CD4-positive, alpha-beta T cell treated with Interferon gamma for 1 hour (primary cell): ENCODE measurements around the gene RLN1.
"Not testable (repeated sequence)": the region's sequence is repeated elsewhere in the genome, so short reads cannot be mapped to it uniquely, and the experiment has no call there.

Experiments
- DNase-seq: peaks from one replicate; pipeline ENCODE4 v3.0.0-alpha.2; 2020

RLN1 gene, protein sequence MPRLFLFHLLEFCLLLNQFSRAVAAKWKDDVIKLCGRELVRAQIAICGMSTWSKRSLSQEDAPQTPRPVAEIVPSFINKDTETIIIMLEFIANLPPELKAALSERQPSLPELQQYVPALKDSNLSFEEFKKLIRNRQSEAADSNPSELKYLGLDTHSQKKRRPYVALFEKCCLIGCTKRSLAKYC

DNA sequence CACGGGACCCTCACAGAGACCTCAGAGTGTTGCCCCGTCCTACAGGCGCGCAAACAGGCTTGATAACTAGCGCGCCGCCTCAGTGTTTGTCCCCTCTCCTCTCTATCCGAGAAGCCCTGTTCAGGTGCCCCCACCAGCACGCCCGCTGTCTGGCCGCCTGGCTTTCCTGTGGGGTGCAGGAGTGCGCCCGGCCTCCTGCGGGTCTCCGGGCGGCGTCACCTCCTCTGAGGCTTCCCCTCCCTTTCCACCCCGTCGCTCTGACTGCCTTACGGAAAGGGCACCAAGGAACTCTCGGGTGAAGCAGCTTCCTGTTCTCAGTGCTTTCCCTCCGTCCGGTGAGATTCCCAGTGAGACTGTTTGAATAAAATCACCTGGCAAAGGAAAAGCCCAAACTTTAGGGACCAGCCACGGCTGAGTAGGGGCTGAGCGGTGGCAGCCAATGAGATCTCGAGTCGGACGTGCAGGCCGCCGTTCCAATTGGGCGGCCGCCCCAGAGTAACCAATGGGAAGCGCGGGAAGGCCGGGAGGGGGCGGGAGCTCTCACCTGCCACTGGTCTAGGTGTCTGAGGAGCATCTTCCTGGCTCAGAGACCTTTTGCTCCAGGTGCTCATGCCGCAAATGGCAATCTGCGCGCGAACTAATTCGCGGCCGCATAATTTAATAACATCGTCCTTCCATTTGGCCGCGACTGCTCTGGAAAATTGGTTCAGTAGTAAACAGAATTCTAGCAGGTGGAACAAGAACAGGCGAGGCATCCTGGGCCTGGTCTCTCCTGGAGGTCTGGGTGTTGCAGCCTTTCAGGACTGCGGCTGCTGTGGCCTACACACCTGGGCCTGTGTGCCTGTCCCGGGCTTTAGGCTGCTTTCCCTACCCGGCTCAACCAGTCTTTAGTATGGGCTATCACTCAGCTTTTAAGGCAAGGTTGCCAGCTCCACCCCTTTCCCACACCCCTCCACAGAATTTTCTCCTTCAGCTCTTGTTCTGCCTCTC lies at the start of gene RLN1:
Gene RLN1, minus strand, starts transcription at position 885 of the 990 bp plus-strand sequence. Its CDS starts 130 bp downstream, at position 755.
- not testable (repeated sequence) for DNase-seq

DNA sequence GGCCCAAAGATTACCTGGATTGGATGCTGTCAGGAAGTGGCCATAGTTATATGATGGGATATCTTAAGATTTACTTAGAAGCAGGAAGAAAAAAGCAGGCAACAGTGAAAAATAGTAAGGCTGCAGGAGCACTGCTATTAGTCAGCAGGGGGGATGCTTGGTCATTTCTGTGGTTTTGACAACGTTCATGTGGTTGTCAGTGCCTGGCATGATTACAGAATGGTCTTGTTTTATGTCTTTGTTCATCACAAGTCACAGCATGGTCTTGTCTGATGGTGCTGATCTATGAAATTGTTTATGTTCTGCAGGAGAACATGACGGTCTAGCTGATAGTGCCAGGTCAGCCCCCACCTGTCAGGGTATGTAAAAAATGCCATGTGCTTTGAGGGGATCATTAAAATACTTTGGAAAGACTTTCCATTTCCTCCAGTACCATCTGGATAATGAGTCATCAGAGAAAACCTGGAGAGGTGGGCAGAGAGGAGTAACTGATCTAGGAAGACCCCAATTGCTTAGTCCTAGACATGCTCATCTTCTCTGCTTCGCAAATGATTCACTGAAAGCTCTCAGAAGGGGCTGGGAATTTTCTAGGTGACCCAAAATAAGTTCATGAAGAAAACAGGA lies 49.5 kb upstream of the RLN1 start:
- no peak for DNase-seq

DNA sequence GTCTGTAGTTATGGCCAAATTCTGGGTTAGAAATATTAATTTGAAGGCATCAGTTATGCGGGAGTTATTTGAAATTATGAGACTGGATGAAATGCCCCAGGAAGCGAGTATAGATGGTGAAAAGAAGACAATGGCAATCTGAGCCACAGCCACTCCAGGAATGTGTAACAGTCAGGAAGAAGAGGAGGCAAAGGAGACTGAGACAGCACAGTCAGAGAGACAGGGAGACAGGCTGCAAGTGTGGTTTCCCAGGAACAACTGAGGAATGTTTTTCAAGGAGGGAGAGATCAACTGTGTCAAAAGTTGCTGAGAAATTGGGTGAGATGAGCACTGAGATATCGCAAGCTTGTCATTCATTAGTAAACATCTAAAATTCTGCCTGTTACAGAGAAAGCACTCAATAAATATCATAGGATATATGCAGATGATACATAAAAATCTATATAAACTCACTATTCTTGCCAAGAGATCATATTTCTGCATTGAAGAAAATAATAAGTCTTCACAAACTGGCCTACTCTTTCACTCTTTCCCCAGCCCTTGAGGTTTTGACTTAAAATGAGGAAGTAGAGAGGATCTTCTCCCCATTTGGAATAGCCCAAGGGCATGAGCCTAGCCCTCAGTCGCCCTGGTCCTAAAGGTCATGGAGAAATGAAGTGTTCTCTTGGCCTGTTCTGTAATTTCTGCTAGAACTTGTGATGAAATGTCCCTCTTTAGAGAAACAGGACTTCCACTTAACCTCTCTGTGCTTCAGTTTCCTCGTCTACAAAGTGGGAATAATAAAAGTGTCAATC lies 48.5 kb upstream of the RLN1 start:
- DNase-seq = no peak

DNA sequence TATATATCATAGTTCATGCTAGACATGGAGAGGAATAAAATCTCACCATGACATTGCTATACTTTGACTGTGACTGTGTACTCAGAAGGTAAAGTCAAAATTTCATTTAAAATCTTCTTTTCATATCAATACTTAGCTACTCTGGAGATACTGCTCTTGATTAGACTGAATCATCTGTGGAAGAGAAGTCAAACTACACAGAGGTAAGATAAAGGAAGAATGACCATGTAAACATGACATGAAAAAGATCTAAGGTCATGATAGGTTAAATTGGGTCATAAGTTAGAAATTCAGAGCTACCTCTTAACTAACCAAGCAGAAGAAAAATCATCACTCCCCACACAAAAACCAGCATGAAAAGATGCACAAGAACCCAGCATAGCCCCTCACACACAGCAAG lies 44.8 kb upstream of the RLN1 start:
- DNase-seq = no peak

DNA sequence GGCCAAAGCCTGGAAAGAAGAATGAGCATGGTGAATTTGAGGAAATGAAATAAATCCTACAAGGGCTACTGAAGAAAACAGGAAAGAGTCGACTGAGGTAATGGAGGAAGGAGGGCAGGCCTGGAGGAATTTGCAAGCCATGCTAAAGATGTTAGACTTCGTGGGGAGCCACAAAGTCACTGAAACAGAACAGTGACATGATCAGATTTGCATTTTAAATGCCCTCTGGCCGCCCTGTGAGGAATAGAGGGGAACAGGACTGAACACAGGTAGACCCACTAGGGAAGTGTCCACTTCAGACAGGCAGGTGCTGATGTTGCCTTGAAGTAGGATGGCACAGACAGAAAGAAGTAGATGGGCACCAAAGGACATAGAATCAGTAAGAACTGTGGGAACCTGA lies 42.8 kb upstream of the RLN1 start:
- DNase-seq = no peak

DNA sequence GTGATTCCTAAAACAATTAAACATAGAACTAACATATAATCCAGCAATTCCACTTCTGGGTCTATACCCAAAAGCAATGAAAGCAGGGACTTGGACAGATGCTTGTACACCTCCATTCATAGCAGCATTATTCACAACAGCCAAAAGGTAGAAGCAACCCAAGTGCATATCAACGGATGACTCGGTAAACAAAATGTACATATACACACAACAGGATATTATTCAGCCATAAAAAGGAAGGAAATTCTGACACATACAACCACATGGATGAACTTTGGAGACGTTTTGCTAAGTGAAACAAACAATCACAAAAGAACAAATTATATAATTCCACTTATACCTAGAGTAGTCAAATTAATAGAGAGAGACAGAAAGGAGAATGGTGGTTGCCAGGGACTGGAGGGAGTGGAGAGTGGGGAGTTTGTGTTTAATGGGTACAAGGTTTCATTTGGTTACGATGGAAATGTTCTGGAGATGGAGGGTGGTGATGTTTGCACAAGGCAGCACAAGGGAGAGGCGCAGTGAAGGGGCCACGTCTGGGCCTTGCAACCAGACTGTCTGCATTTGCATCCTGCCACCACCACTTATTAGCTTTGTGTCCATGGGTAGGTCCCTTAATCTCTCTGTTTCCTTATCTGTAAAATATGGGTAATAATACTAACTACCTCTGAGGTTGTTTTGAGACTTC lies 36.3 kb upstream of the RLN1 start:
- no peak for DNase-seq

DNA sequence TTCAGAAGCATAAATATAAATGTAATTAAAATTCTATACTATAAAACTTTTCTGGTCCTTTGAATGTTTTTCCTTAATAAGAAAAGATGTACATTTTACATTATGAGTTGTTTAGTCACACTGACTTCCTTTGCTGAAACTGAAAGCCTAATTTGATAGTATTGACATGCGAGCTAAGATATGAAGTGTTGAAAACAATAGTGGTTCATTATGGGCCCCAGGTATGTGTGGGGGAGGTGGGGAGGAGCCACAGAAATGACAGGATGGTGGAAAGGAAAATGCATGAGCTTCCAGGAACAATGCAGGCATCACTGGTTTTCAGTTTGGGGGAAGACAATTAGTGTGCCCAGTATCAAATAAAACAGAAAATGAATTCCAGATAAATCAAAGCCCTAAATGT lies 35.4 kb upstream of the RLN1 start:
- DNase-seq = no peak

DNA sequence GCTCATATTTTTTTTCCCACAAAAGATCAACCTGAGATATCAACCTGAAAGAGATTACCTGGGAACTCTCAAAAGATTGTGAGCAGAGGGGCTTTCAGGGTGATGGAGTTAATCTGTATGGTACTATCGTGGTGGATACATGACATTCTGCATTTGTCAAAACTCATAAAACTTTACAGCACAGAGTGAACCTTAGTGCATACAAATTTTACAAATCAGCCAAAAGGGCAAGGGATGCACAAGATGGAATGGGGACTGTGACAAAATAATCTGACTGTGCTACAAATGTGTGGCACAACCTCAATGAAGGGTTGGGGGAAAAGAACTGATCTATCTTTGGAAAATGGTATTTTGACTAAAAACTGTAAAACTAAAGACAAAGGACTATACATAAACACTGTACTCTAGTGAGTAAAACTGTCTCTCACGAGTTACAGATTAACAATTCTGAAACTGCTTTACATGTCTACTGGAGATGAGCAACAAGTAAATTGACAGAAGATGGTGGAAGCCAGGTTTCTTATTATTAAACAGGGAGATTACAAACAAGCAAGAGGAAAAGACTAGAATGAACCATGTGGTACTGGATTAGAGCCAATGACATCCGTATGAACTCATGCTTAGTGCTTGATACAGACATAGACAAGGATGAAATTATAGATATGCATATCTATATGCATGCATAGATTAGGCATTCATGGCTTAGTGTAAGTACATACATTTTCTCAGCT lies 24.8 kb upstream of the RLN1 start:
- no peak for DNase-seq

DNA sequence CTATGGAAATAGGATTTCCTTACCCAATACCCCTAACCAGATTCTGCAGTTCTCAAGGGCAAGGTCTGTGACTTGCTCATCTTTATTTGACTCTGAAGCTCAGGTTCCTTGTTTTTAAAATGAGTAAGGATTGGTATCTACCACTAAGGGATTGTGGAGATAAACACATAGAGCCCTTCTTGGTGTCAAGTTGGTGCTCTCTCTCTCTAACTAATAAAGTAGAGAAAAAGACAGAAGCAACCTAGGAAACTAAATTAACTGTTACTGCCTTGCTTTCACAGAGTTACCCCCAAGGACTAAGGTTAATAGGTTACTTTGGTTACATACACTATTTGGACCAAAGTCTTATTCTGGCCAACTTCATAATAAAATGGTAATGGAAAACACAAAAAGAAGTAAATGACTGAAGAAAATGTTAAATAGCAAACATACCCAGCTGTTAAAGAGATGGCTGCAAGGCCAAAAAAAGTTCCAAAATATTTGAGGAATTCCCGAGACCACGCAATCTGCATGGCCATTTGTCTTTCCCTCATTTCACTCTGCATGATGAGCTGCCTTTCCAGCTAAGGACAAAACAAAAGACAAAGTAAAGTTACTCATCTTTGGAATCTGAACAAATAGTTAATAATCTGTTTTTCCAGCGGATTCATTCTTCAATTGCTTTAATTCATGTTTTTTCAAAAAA lies 21.8 kb upstream of the RLN1 start:
- DNase-seq = no peak

DNA sequence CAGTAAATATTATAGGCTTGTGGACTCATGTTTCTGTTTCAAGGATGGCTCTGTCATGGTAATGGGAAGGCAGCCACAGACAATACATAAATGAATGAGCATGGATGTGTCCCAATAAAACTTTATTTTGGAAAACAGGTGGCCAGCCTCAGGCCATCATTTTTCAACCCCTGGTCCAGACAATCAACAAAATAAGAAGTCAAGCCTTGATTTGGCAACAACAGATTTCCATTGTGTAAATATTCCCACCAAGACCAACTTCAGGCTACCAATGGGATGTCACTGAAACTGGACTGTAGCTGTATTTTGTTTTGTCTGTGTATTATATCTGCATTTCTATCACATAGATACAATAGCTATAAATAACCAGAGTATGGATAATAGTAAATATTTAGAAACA lies 20.7 kb upstream of the RLN1 start:
- no peak for DNase-seq

DNA sequence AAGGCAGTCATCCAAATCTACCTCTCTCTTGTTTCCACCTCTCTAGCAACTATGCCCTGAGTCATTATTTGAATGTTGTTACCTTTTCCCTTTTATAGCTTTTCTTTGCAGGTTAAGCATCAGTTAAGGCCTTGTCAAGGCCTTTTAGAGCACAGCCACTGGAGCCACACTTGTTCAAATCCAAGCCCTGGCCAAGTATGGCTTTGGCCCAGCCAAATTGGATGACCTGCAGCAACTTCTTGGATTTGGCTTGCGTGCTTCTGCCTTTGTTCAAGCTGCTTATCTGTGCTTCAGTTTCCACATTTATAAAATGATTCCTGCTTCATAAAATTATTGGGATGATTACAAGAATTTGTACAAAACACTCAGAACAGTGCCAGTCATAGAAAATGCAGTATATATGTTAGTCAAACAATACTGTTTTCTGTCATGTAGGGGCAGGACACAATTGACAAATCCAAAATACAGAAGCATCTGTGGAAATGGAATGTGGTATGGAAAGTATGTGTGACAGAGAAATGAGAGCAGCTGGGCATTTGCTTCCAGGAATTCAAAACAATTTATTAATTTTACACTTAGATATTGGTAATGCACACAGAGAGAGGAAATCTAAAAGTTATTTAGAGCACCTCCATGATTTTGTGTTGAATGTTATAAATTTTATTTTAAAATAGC lies 17.9 kb upstream of the RLN1 start:
- no peak for DNase-seq

DNA sequence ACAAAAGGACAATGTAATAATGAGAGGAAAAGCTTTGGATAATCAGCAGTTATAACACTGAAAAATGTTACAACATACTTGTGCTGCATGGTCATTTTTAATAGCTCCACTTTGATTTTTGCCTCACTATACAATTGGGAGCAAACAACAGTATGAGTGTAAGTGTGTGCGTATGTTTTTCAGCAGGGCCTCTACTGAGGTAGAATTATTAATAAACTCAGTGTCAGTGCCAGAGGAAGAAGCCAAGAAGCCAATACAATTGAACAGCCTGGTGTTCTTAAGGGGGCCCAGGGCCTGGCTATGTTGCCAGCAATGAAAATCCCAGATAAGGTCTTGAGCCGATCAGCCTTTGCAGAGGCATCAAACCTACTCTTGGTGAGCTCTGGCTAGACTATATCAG lies 16.1 kb upstream of the RLN1 start:
- no peak for DNase-seq

DNA sequence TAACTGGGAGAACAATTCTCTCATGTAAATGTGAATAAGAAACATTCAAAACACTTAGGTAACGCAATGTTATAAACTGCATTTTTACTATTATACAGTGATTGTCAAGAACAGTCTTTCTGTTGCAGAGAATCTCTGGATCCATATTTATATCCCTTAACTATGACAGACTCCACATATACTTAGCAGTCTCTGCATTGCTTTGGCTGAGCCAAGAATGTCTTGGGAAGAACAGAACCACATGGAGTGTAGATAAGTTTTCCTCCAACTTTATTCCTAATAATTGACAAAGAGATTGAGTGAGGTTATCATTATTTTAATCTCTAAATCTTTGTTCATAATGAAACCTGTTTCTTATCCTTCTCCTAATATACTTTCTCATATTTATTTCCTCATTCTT lies 15.6 kb upstream of the RLN1 start:
- no peak for DNase-seq

DNA sequence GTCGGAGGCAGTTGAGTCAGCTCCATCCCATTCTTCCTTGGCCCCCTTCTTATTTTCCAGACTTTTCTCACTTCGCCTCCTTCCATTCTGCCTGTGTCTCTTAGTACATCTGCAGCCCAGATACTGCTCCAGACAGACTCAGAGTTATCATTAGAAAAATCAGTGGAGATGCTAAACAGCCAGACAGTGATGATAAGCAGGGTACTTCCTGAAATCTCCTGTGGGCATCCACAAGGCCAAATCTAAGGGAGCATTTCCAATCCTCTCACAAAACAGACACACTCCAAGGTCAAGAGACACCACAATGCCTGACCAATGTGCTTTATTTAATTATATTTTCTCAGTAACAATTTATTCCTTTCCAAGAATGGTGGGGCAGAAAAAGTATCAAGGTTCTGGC lies 14.5 kb upstream of the RLN1 start:
- no peak for DNase-seq

DNA sequence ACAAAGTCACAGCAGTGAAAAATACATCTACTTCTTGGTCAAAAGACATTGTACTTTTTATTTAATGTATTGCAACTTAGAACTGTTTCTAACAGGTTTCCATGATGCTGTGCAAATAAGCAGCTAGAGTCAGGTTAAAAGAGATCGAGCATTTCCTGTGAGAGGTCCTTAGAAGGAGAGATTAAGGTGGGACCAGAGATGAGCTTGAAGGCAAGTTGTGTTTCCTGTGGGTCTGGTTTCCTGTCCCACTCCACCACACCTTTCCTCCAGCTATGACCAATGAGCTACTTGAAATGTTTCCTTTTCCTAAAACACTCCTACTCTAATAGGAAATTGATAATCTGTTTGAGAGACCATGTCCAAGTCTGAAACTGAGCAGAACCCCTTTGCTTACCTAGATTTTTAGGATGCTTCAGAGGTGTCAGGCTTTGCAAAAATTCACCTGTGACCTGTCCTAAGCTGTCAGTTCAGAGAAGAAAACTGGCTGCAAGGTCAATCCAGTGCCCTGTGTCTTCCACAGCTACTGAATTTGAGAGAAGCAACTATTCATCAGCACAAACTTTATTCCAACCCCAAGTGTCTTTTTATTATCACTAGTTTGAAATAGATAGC lies 13.1 kb upstream of the RLN1 start:
- DNase-seq = peak; percentile 5

DNA sequence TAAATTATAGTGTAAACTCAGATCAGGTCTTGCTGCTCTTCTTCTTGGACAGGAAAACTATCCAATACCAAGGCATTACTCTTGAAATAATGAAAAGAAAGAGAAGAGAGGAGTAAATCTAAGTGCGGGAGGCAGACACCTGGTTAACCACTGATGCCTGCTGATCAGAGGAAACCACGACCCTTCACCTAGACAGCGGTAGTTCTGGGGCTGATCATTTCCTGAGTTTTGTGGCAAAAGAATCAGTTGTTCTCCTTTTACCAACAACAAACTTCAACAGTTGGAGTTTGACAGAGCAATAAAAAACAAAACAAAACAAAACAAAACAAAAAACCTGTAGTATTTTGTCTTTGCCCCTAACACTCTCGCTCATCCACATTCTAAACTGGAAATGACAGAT lies 3.0 kb downstream of the RLN1 start:
- DNase-seq = peak; percentile 33

DNA sequence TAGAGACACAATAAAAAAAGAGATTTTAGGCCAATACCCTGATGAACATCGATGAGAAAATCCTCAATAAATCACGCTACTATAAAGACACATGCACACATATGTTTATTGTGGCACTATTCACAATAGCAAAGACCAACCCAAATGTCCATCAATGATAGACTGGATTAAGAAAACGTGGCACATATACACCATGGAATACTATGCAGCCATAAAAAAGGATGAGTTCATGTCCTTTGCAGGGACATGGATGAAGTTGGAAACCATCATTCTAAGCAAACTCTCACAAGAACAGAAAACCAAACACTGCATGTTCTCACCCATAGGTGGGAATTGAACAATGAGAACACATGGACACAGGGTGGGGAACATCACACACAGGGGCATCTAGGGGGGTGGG lies 8.4 kb downstream of the RLN1 start:
- DNase-seq = not testable (repeated sequence)

DNA sequence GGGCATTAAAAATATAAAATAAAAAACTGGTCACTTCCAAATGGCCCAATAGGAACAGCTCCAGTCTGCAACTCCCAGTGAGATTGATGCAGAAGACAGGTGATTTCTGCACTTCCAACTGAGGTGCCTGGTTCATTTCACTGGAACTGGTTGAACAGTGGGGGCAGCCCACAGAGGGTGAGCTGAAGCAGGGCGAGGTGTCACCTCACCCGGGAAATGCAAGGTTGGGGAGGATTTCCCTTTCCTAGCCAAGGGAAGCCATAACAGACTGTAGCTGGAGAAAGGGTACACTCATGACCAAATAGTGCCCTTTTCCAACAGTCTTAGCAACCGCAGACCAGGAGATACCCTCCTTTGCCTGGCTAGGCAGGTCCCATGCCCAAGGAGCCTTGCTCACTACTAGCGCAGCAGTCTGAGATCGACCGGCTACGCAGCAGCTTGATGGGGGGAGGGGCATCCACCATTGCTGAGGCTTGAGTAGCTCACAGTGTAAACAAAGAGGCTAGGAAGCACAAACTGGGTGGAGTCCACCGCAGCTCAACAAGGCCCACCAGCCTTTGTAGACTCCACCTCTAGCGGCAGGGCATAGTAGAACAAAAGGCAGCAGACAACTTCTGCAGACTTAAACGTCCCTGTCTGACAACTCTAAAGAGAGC lies 12.7 kb downstream of the RLN1 start:
- peak; percentile 67 for DNase-seq

DNA sequence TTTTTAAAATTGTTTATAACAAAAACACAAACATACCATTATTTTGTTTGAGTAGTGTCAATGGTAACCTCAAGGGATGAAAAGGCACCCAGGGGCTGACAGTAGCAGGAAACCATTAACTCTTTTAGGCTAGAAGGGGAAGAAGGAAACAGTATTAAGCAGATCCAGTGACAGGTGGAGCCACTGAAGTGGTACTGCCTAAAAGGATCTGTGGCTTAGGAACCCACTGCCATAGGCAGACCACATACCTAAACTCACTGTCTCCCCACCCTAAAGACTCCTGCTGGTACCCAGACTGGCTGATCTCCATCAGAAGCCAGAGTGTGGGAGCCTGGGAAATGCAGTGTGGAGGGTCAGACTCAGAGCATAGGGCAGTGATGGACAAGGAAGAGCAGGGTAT lies 13.5 kb downstream of the RLN1 start:
- no peak for DNase-seq
